MCF 10A (cell line): ENCODE measurements around the gene ASF1B. TPM values are rescaled to one million over a fixed set of nuclear protein-coding genes. Genes with fewer than 3 reads are reported as not detected.

ENCODE experiments used
- BruUV-seq: library from RNA; stranded (reverse); fragments of 400-500 nt; replicated peaks from 2 replicates; lab custom pipeline; 2021; lab: Mats Ljungman, UMichigan
- CTCF ChIA-PET: fragments of 300-600 bp; sonication (Branson Sonifier 250); formaldehyde crosslinking; extraction: SDS; loops from one replicate; lab custom pipeline; 2021; ENCODE audit warnings: antibody characterized with exemption, inconsistent platforms; lab: Yijun Ruan, JAX
- POLR2A ChIA-PET: fragments of 300-600, 350-650 bp; sonication (Branson Sonifier 250); formaldehyde crosslinking; extraction: SDS; loops from one replicate; lab custom pipeline; 2020; ENCODE audit warnings: antibody characterized with exemption, inconsistent platforms; lab: Yijun Ruan, JAX
- DNase-seq: peaks from one replicate; pipeline ENCODE4 v3.0.0-alpha.2; 2018; ENCODE audit not compliant: unreplicated experiment
- H3K27ac Mint-ChIP-seq: one replicate; pipeline ENCODE4 v1.8.0; 2022; ENCODE audit warnings: mild to moderate bottlenecking, low read depth, mixed read lengths; ENCODE audit not compliant: unreplicated experiment
- H3K27me3 Mint-ChIP-seq: one replicate; pipeline ENCODE4 v1.8.0; 2022; ENCODE audit warnings: mixed read lengths; ENCODE audit not compliant: insufficient read depth, unreplicated experiment
- H3K36me3 Mint-ChIP-seq: one replicate; pipeline ENCODE4 v1.8.0; 2022; ENCODE audit warnings: mild to moderate bottlenecking, moderate library complexity, mixed read lengths; ENCODE audit not compliant: insufficient read depth, unreplicated experiment
- H3K4me1 Mint-ChIP-seq: one replicate; pipeline ENCODE4 v1.8.0; 2022; ENCODE audit warnings: mixed read lengths; ENCODE audit not compliant: insufficient read depth, unreplicated experiment
- H3K4me3 Mint-ChIP-seq: one replicate; pipeline ENCODE4 v1.8.0; 2022; ENCODE audit warnings: mild to moderate bottlenecking, moderate library complexity, mixed read lengths; ENCODE audit not compliant: unreplicated experiment
- H3K9me3 Mint-ChIP-seq: one replicate; pipeline ENCODE4 v1.8.0; 2022; ENCODE audit warnings: mixed read lengths; ENCODE audit not compliant: unreplicated experiment
- intact Hi-C: fragments of 100-400 bp; cut with micrococcal nuclease; formaldehyde crosslinking; loops from 2 replicates; pipeline ENCODE4 v1.14.1; 2022
- total RNA-seq: library from RNA; stranded (reverse); gene quantifications from 2 replicates; pipeline ENCODE4 v1.2.3, GENCODE V29; 2022
- TF ChIP-seq, protein P1 (sequence below): fragments of 200-600 bp; IDR thresholded peaks from one replicate; pipeline ENCODE4 v1.8.0; 2022; ENCODE audit warnings: antibody characterized with exemption, mild to moderate bottlenecking; ENCODE audit not compliant: unreplicated experiment

Gene ASF1B
- total RNA-seq, 1 experiment from 2014 or later, result 7.0 TPM

DNA sequence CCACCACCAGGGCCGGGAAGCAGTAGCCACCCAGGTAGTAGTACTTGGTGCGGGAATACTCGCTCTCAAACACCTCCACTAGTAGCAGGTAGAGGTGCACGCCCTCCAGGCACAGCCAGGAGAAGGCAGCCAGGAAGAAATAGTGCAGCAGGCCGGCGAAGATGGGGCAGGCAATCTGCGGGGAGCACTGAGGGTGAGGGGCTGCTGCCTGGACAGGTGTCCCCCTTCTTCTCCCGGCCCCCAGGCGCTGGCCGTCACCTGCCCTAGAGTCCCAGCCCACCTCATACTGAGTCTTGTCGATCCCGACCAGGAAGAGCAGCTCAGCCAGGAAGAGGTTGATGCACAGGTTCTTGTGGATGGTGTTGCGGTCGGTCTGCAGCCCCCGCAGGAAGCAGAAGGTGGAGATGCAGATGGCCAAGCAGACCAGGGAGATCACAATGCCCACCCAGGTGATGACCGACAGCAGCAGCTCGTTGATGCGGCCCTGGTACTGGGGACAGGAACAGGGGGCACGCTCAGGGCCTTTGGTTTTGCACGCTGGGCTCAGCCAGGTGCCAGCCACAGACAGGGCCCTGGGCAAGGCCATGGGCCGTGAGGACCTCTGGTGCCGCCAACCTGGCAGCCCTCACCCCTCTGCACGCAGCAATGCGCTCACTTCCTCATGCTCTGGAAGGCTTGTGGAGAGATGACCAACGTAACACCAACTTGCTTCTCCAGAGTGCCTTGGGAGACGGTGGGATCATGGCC, 20.8 kb upstream of the ASF1B start:
- Mint-ChIP-seq H3K27me3 (no peaks in the 10 kb centered on the region), H3K4me1 (peaks cover 6% of the 10 kb centered on the region), H3K4me3 (no peak overlapping the region), H3K36me3 (peaks cover 40% of the 10 kb centered on the region), H3K27ac (no peak overlapping the region), H3K9me3 (no peaks in the 10 kb centered on the region)
- intact Hi-C loops, result no loop called here
- POLR2A ChIA-PET, result no interaction called here
- TF ChIP-seq, protein P1, sequence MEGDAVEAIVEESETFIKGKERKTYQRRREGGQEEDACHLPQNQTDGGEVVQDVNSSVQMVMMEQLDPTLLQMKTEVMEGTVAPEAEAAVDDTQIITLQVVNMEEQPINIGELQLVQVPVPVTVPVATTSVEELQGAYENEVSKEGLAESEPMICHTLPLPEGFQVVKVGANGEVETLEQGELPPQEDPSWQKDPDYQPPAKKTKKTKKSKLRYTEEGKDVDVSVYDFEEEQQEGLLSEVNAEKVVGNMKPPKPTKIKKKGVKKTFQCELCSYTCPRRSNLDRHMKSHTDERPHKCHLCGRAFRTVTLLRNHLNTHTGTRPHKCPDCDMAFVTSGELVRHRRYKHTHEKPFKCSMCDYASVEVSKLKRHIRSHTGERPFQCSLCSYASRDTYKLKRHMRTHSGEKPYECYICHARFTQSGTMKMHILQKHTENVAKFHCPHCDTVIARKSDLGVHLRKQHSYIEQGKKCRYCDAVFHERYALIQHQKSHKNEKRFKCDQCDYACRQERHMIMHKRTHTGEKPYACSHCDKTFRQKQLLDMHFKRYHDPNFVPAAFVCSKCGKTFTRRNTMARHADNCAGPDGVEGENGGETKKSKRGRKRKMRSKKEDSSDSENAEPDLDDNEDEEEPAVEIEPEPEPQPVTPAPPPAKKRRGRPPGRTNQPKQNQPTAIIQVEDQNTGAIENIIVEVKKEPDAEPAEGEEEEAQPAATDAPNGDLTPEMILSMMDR, result no peak
- BruUV-seq, result no TSS peak
- CTCF ChIA-PET, result no interaction called here
- no peak for DNase-seq

DNA sequence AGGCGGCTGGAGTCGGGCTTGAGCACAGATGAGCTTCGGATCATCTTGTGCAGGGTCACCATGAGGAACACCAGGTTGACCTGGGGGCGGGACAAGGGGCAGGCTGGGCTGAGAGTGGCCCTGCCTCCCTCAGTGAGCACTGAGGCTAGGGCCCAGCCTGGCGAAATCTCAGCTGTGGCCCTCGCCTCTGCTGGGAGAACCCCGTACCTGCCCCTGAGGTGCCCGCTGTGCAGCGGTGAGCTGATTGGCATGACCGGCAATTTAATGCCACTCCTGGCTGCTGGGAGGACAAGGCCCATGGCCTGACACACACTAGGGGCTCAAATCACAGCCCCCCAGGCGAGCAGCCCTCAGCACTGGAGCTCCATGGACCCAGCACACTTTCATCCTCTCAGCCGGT, 19.7 kb upstream of the ASF1B start:
- H3K4me3 Mint-ChIP-seq, result no peak overlapping the region
- H3K27me3 Mint-ChIP-seq, result no peaks in the 10 kb centered on the region
- CTCF ChIA-PET, result no interaction called here
- H3K27ac Mint-ChIP-seq, result no peak overlapping the region
- POLR2A ChIA-PET, result interaction anchor here (0.6 kb wide), 1 partner anchor 27 kb away, joined by 3 read pairs; no protein-coding TSS in a partner anchor
- no peaks in the 10 kb centered on the region for H3K9me3 Mint-ChIP-seq
- intact Hi-C loops, result no loop called here
- peaks cover 33% of the 10 kb centered on the region for H3K36me3 Mint-ChIP-seq
- TF ChIP-seq, protein P1, result no peak
- no TSS peak for BruUV-seq
- peaks cover 6% of the 10 kb centered on the region for H3K4me1 Mint-ChIP-seq
- no peak for DNase-seq

DNA sequence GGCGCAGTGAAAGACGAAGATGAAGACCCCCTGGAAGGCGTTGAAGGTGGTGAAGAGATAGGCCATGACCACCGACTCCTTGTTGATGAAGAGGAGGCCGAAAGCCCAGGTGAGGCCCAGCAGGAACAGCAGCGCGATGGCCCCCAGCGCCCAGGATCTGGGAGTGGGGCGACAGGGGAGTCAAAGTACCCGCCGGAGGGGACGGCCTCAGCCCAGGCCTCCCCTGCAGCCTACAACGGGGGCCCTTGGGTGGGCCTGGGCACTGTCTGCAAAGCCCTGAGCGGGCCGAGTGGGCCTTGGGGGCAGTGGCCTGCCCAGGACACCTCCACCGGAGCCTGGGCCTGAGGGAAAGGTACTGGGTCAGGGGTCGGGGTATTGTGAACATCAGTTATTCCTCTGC, 19.0 kb upstream of the ASF1B start:
- ChIA-PET CTCF (interaction anchor here (0.7 kb wide), 1 partner anchor 191 kb away, joined by 3 read pairs; no protein-coding TSS in a partner anchor), POLR2A (no interaction called here)
- intact Hi-C loops, result no loop called here
- BruUV-seq, result no TSS peak
- no peak for DNase-seq
- H3K4me1 Mint-ChIP-seq, result peaks cover 6% of the 10 kb centered on the region
- H3K9me3 Mint-ChIP-seq, result no peaks in the 10 kb centered on the region
- H3K27me3 Mint-ChIP-seq, result no peaks in the 10 kb centered on the region
- TF ChIP-seq, protein P1, result no peak
- no peak overlapping the region for H3K4me3 Mint-ChIP-seq
- peaks cover 33% of the 10 kb centered on the region for H3K36me3 Mint-ChIP-seq
- H3K27ac Mint-ChIP-seq, result no peak overlapping the region

DNA sequence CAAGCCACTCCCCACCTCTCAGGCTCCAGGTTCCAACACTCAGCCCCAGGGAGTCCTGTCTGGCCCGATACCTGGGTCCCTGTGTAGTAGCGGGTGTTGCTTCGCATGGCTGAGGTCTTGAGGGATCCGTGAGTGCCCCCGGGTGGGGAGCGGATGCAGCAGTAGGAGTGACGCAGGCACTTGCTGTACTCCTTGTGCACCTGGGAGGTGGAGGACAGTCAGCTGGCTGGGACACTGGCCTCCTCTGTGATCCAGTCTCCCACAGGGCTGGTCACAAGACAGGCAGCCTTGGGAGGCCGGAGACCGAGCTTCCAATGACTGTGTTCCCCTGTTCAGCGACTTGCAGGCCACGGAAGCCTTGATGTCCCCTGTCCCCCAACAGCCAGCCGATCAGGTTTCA, 16.3 kb upstream of the ASF1B start:
- intact Hi-C loops, result no loop called here
- Mint-ChIP-seq H3K27me3 (no peaks in the 10 kb centered on the region), H3K4me3 (no peak overlapping the region), H3K36me3 (peaks cover 15% of the 10 kb centered on the region), H3K4me1 (peaks cover 8% of the 10 kb centered on the region), H3K9me3 (no peaks in the 10 kb centered on the region), H3K27ac (no peak overlapping the region)
- CTCF ChIA-PET, result interaction anchor here (0.6 to 0.7 kb wide), 3 partner anchors 194 to 1712 kb away, joined by 3 to 5 read pairs (median 3); partner anchors contain the start of gene ZNF443
- DNase-seq, result no peak
- TF ChIP-seq, protein P1, result no peak
- POLR2A ChIA-PET, result interaction anchor here (0.7 kb wide), 1 partner anchor 229 kb away, joined by 3 read pairs; no protein-coding TSS in a partner anchor
- no TSS peak for BruUV-seq
